ENCODE measurements around the gene PLAGL1. TPM values are rescaled to one million over a fixed set of nuclear protein-coding genes. Genes with fewer than 3 reads are reported as not detected.

The PLAGL1 gene
- total RNA-seq, 4 donors from 2014 or later = 21.7 to 39.2 (median 27.8) TPM

GRCh38 chr6:143949962-143950361, 58.1 kb downstream of the PLAGL1 start:
- TF ChIP-seq POLR2A (IDR thresholded peaks at IDR 0.05) (no peak), CTCF (IDR thresholded peaks at IDR 0.05) (no peak)
- H3K4me3 ChIP-seq (ENCODE audit: low read depth, poor library complexity, severe bottlenecking) = no peak overlapping the region
- intact Hi-C loops (cut with DNase I; ENCODE audit: low total_unique reads) = no loop called here
- DNase-seq (ENCODE audit: low spot score in 2 of 2) = no peak
- WGBS, 2 donors = 83 to 89% methylated on average over 9 of the region's 9 CpGs

- 88 to 90% methylated on average over 1 of the region's 1 CpG for WGBS, 2 donors
- H3K4me3 ChIP-seq (ENCODE audit: low read depth, poor library complexity, severe bottlenecking) = no peak overlapping the region
- DNase-seq (ENCODE audit: low spot score in 2 of 2) = no peak
- no peak for TF ChIP-seq CTCF (IDR thresholded peaks at IDR 0.05)
- TF ChIP-seq POLR2A (IDR thresholded peaks at IDR 0.05) = no peak
- intact Hi-C loops (cut with DNase I; ENCODE audit: low total_unique reads) = no loop called here
Measured at GRCh38 chr6:143949535-143949934, 58.5 kb downstream of the PLAGL1 start.

GRCh38 chr6:143948208-143948607, 59.9 kb downstream of the PLAGL1 start:
- intact Hi-C loops (cut with DNase I; ENCODE audit: low total_unique reads) = no loop called here
- no peak for DNase-seq (ENCODE audit: low spot score in 2 of 2)
- 92% methylated on average over 7 of the region's 7 CpGs for WGBS, 2 donors
- TF ChIP-seq CTCF (IDR thresholded peaks at IDR 0.05) = no peak
- TF ChIP-seq POLR2A (IDR thresholded peaks at IDR 0.05) = no peak
- H3K4me3 ChIP-seq (ENCODE audit: low read depth, poor library complexity, severe bottlenecking) = no peak overlapping the region

- intact Hi-C loops (cut with DNase I; ENCODE audit: low total_unique reads) = no loop called here
- 72 to 73% methylated on average over 20 of the region's 20 CpGs for WGBS, 2 donors
- H3K4me3 ChIP-seq (ENCODE audit: low read depth, poor library complexity, severe bottlenecking) = no peak overlapping the region
- no peak for TF ChIP-seq CTCF (IDR thresholded peaks at IDR 0.05)
- TF ChIP-seq POLR2A (IDR thresholded peaks at IDR 0.05) = no peak
- no peak for DNase-seq (ENCODE audit: low spot score in 2 of 2)
Measured at GRCh38 chr6:143941852-143942627, 66.0 kb downstream of the PLAGL1 start.

DNA sequence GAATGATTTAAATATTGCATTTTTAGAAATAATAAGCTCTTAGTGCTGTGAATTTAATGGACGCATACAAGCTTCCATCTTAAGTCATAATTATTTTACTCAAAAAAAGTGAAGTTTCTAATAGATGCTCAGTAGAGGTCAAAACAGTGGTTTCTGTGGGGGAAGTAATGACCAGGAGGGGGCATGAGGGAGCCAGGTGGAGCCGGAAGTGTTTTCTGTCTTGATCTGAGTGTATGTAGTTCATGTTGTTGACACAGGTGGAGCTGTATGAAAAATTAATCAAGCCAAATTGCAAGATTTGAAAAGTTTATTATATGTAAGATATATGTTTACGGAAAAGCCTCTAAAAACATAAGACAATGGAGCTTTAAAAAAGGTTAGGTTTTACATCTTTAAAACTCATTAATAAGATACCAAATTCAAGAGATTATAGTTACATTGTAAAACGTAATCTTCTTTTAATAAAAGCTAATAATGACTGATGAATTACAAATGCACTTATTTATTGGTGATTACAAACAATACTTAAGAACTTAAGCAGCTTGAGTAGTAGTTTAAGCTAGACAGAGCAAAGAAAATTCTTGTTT, 68.0 kb downstream of the PLAGL1 start:
- no peak for DNase-seq (ENCODE audit: low spot score in 2 of 2)
- no peak for TF ChIP-seq CTCF (IDR thresholded peaks at IDR 0.05)
- no peak for TF ChIP-seq POLR2A (IDR thresholded peaks at IDR 0.05)
- WGBS, 2 donors = 58 to 75% methylated on average over 4 of the region's 4 CpGs
- intact Hi-C loops (cut with DNase I; ENCODE audit: low total_unique reads) = no loop called here
- no peak overlapping the region for H3K4me3 ChIP-seq (ENCODE audit: low read depth, poor library complexity, severe bottlenecking)

Data from lower leg skin (tissue), 4 donors.